Thoracic aorta (tissue), 2 donors: ENCODE results near the gene VANGL2. TPM values are rescaled to one million over a fixed set of nuclear protein-coding genes. Genes with fewer than 3 reads are reported as not detected.

Experiments
- ATAC-seq: fragments of 150-250 bp; one replicate; pipeline ENCODE4 v1.8.0; 2017; ENCODE audit warnings: low read depth; ENCODE audit not compliant: insufficient number of reproducible peaks, low FRiP score
- DNase-seq: peaks from one replicate; pipeline ENCODE4 v3.0.0-alpha.2; 2020; ENCODE audit warnings: low spot score
- H3K27ac ChIP-seq, 2 donors: fragments of 200-600 bp; sonication (generic); 1 replicate in 1 of 2; 2 replicates in 1 of 2; pipeline ENCODE4 v1.5.1; 2016; ENCODE audit warnings: mild to moderate bottlenecking in 2 of 2, moderate library complexity in 2 of 2
- H3K27me3 ChIP-seq: fragments of 200-600 bp; sonication (generic); replicated peaks from 2 replicates; pipeline ENCODE4 v1.6.0; 2016; ENCODE audit warnings: mild to moderate bottlenecking; ENCODE audit not compliant: insufficient read depth
- H3K36me3 ChIP-seq: fragments of 200-600 bp; sonication (generic); one replicate; pipeline ENCODE4 v1.5.1; 2016
- H3K4me1 ChIP-seq, 2 donors: fragments of 200-600 bp; sonication (generic); 1 replicate in 1 of 2; 2 replicates in 1 of 2; pipeline versions ENCODE4 v1.5.1 to v1.6.0; 2016; ENCODE audit warnings: low read depth in 2 of 2, mild to moderate bottlenecking in 1 of 2; ENCODE audit not compliant: control insufficient read depth in 1 of 2
- H3K4me3 ChIP-seq: fragments of 200-600 bp; sonication (generic); 2 replicates; pipeline ENCODE4 v1.5.1; 2016; ENCODE audit warnings: mild to moderate bottlenecking
- H3K9me3 ChIP-seq: fragments of 200-600 bp; sonication (generic); 2 replicates; pipeline ENCODE4 v1.5.1; 2016
- total RNA-seq, 2 donors: library from RNA; depleted of rRNA; stranded (reverse); fragments of >200 nt; gene quantifications; one replicate each; pipeline versions ENCODE4 v1.1.0 to v1.2.3, GENCODE V29; 2016
- TF ChIP-seq, protein P1 (sequence below): fragments of 200-600 bp; sonication (generic); IDR thresholded peaks from one replicate; pipeline ENCODE4 v1.5.1; 2019; ENCODE audit warnings: antibody characterized with exemption

Gene VANGL2
- total RNA-seq, 2 donors from 2014 or later, result 0.27 to 1.3 TPM

DNA sequence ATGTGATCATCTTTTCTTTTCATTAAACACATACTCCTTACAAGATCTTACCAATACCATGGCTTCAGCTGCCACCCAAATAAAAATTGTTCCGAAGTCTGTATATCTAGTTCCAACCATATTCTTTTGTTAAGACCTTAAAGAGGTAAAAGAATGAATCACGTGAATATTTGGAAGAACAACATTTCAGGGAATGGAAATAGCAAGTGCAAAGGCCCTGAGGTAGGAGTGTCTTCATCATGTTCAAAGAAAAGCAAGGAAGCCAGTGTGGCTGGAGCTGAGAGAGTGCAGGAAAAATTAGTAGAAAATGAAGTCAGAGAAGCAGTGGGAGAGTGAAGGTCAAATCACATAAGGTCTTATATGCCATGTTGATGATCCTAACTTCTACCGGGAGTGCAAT is 71.7 kb downstream of the VANGL2 start:
- Histone ChIP-seq H3K27ac (no peak overlapping the region), H3K4me1 (no peaks in the 10 kb centered on the region), H3K27me3 (no peaks in the 10 kb centered on the region), H3K4me3 (no peak overlapping the region), H3K36me3 (no peaks in the 10 kb centered on the region), H3K9me3 (no peaks in the 10 kb centered on the region)
- TF ChIP-seq, protein P1, sequence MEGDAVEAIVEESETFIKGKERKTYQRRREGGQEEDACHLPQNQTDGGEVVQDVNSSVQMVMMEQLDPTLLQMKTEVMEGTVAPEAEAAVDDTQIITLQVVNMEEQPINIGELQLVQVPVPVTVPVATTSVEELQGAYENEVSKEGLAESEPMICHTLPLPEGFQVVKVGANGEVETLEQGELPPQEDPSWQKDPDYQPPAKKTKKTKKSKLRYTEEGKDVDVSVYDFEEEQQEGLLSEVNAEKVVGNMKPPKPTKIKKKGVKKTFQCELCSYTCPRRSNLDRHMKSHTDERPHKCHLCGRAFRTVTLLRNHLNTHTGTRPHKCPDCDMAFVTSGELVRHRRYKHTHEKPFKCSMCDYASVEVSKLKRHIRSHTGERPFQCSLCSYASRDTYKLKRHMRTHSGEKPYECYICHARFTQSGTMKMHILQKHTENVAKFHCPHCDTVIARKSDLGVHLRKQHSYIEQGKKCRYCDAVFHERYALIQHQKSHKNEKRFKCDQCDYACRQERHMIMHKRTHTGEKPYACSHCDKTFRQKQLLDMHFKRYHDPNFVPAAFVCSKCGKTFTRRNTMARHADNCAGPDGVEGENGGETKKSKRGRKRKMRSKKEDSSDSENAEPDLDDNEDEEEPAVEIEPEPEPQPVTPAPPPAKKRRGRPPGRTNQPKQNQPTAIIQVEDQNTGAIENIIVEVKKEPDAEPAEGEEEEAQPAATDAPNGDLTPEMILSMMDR, result no peak
- DNase-seq (no peak), ATAC-seq (no peak)

DNA sequence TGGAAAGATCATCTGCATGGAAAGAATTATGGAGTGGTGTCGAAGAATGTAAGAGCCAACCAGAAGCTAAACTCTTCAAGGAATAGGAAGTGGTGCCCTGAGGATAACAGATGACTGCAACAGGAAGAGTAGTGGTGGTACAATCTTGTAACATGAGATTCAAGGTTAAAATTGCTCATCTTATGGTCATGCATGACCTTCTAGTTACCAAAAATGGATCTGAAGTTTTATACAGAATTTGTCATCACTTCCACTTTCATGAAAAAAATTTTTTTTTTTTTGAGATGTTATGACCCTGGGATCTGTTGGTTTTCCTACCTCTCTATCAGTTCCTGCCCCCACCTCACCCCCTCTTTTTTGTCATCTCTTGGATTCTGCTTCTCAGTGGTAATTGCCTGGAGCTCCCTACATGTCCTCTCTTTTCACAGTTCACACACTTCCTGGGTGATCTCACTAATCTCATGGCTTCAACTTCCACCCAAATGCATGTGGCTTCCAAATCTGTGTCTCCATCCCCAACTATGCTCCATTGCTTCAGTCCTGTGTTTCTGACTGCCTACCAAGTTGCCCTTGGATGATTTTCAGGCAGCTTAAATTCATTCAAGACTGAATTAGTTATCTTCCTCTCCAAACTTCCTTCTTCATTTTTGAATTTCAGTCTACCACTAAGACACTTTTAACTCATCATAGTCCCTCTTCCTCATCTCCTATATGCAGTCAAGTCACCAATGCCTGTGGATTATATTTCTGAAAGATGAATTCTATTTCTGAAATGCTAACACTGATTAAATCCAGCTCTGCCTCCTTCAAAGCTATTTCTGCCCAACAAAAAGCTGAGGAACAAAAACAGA is 74.3 kb downstream of the VANGL2 start:
- ATAC-seq (no peak), DNase-seq (no peak)
- Histone ChIP-seq H3K9me3 (no peaks in the 10 kb centered on the region), H3K36me3 (no peaks in the 10 kb centered on the region), H3K27me3 (no peaks in the 10 kb centered on the region), H3K27ac (no peak overlapping the region), H3K4me1 (no peaks in the 10 kb centered on the region), H3K4me3 (no peak overlapping the region)
- TF ChIP-seq, protein P1, result no peak

Other genes starting within 250 kb of the VANGL2 start
- gene ATP1A4, start 249.0 kb upstream of the VANGL2 start, total RNA-seq, result 1 to 10 TPM in 1 of 2 donors, under 1 TPM in 1; 0.68 to 1.1 TPM
- gene CASQ1, start 210.0 kb upstream of the VANGL2 start, total RNA-seq, result 10 to 100 TPM in 1 of 2 donors, 1 to 10 TPM in 1; 6.0 to 10.7 TPM
- 100 to 1,000 TPM; 131 to 194 TPM for gene PEA15, start 195.2 kb upstream of the VANGL2 start, total RNA-seq
- gene DCAF8, start 138.0 kb upstream of the VANGL2 start, total RNA-seq, result 100 to 1,000 TPM; 124 to 167 TPM
- gene PEX19, start 115.4 kb upstream of the VANGL2 start, total RNA-seq, result 10 to 100 TPM; 42.8 to 45.4 TPM
- gene COPA, start 57.3 kb upstream of the VANGL2 start, total RNA-seq, result 100 to 1,000 TPM; 114 to 162 TPM
- 10 to 100 TPM; 49.4 to 67.1 TPM for gene NCSTN, start 57.2 kb upstream of the VANGL2 start, total RNA-seq
- gene NHLH1, start 33.5 kb upstream of the VANGL2 start, total RNA-seq, result under 1 TPM in 1 of 2 donors, not detected in 1; 0.14 TPM
- gene SLAMF6, start 122.7 kb downstream of the VANGL2 start, total RNA-seq, result 1 to 10 TPM; 1.2 to 5.6 TPM
- 10 to 100 TPM; 11.6 to 12.7 TPM for gene CD84, start 178.9 kb downstream of the VANGL2 start, total RNA-seq
- 1 to 10 TPM; 1.8 to 2.3 TPM for gene SLAMF1, start 246.5 kb downstream of the VANGL2 start, total RNA-seq